Kidney epithelial cell (primary cell): ENCODE measurements around the gene TRMU. TPM values are rescaled to one million over a fixed set of nuclear protein-coding genes. Genes with fewer than 3 reads are reported as not detected.

ENCODE experiments used
- DNase-seq: peaks from one replicate; pipeline ENCODE4 v3.0.0-alpha.2; 2010; ENCODE audit warnings: low read depth
- H3K27me3 ChIP-seq: 2 replicates; pipeline ENCODE4 v1.6.0; 2011; ENCODE audit warnings: low read length; ENCODE audit not compliant: control insufficient read depth, insufficient read depth
- H3K36me3 ChIP-seq: 2 replicates; pipeline ENCODE4 v1.5.1; 2011; ENCODE audit warnings: low read length; ENCODE audit not compliant: control insufficient read depth, insufficient read depth
- H3K4me3 ChIP-seq: 2 replicates; pipeline ENCODE4 v1.5.1; 2011; ENCODE audit warnings: low read depth, mild to moderate bottlenecking, control low read depth, low read length
- CTCF ChIP-seq: IDR thresholded peaks from 2 replicates; pipeline ENCODE4 v1.5.1; 2011; ENCODE audit warnings: mild to moderate bottlenecking, moderate library complexity, low read length, control low read depth, inconsistent platforms; ENCODE audit not compliant: insufficient read depth, poor library complexity, severe bottlenecking
- total RNA-seq: library from RNA; depleted of rRNA; stranded (reverse); fragments of >200 nt; gene quantifications from 2 replicates; pipeline ENCODE4 v1.2.3, GENCODE V29; 2015

TRMU gene
- total RNA-seq, 1 donor from 2014 or later, result 20.8 TPM

- no peak for DNase-seq
- H3K27me3 ChIP-seq, result no peaks in the 10 kb centered on the region
- no peak for TF ChIP-seq CTCF
- H3K4me3 ChIP-seq, result no peak overlapping the region
- no peaks in the 10 kb centered on the region for H3K36me3 ChIP-seq
Observed at GRCh38 chr22:46406349-46406748, 70.8 kb downstream of the TRMU start.

- no peak for TF ChIP-seq CTCF
- H3K36me3 ChIP-seq, result no peaks in the 10 kb centered on the region
Observed at GRCh38 chr22:46406791-46407190, 71.3 kb downstream of the TRMU start.

More at GRCh38 chr22:46406791-46407190, 71.3 kb downstream of the TRMU start:
- Histone ChIP-seq H3K4me3 (no peak overlapping the region), H3K27me3 (no peaks in the 10 kb centered on the region)
- no peak for DNase-seq

Other genes with a start within 250 kb of the TRMU start
- gene PPARA, start 185.2 kb upstream of the TRMU start, total RNA-seq, result 7.9 and 9.3 TPM in 2 replicates
- 13.8 and 27.9 TPM in 2 replicates for gene CDPF1, start 85.4 kb upstream of the TRMU start, total RNA-seq
- not detected in 2 replicates for gene PKDREJ, start 72.4 kb upstream of the TRMU start, total RNA-seq
- gene TTC38, start 67.7 kb upstream of the TRMU start, total RNA-seq, result 28.9 and 39.9 TPM in 2 replicates
- 3.8 and 4.5 TPM in 2 replicates for gene GTSE1, start 38.8 kb upstream of the TRMU start, total RNA-seq
- gene CELSR1, start 201.9 kb downstream of the TRMU start, total RNA-seq, result 180 and 210 TPM in 2 replicates